AG09309 (cell line): ENCODE measurements around the gene EML6.

ENCODE experiments used
- DNase-seq: peaks from one replicate; pipeline ENCODE4 v3.0.0-alpha.2; 2010; ENCODE audit warnings: low read depth
- H3K4me3 ChIP-seq: 2 replicates; pipeline ENCODE4 v1.5.1; 2011; ENCODE audit warnings: mild to moderate bottlenecking, low read depth, low read length, moderate library complexity; ENCODE audit not compliant: control insufficient read depth
- TF ChIP-seq, protein P1 (sequence below): IDR thresholded peaks from 2 replicates; pipeline ENCODE4 v1.5.1; 2011; ENCODE audit warnings: mild to moderate bottlenecking, low read depth, low read length, inconsistent platforms; ENCODE audit not compliant: insufficient read depth, control insufficient read depth; ENCODE audit errors: missing control alignments

The EML6 gene

DNA sequence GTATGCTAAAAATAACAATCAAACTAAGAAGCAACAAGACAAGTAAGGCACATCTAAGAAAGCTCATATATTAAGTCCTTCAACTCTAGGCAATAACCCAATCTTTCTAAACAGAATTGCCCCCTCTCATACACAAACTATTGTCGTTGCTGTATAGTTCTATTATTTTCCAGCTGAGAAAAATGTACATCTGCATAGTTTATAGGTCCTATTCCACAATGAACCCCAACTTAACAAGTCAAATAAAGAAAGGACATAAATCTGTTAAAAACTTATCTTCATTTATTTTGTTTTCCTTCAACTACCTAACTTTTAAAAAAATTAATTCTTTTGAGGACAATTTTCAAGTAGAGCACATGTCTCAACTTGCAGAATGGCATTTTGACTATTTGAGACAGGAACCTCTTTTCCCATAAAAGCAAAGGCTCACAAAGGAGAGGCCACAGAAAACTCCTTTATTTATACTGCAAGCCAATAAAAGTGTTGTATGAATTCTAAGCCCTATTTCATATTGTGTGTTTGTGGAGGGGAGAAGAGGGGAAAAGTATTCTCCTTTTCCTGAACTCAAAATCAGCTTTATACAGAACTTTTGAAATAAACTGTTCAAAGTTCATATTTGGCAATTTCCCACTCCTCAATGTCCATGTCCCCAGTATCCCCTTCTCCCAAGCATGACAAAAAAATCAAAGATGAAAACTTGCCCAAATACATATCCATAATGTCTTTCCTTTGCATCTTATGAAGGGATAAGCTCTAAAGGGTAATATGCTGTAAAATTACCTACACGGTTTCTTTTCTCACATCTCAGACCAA lies 289.4 kb downstream of the EML6 start:
- TF ChIP-seq, protein P1, sequence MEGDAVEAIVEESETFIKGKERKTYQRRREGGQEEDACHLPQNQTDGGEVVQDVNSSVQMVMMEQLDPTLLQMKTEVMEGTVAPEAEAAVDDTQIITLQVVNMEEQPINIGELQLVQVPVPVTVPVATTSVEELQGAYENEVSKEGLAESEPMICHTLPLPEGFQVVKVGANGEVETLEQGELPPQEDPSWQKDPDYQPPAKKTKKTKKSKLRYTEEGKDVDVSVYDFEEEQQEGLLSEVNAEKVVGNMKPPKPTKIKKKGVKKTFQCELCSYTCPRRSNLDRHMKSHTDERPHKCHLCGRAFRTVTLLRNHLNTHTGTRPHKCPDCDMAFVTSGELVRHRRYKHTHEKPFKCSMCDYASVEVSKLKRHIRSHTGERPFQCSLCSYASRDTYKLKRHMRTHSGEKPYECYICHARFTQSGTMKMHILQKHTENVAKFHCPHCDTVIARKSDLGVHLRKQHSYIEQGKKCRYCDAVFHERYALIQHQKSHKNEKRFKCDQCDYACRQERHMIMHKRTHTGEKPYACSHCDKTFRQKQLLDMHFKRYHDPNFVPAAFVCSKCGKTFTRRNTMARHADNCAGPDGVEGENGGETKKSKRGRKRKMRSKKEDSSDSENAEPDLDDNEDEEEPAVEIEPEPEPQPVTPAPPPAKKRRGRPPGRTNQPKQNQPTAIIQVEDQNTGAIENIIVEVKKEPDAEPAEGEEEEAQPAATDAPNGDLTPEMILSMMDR, result no peak
- DNase-seq, result no peak
- no peak overlapping the region for H3K4me3 ChIP-seq

DNA sequence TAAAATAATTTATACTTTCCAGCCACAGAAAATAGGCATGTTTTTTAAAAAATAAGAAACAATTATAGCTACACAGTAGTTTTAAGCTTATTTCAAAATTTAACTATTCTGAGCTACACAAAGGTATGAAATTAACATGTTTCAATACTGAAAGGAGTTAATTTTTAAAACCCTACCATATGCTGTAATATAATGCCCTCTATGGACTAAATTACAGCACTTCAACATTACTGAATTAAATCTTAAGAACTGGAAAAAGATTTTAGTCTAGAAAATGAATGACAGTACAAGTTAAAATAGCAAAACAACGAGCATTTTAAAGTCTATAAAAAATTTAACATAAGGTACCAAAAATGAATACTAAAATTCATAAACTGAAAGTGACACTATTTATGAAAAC lies 290.5 kb downstream of the EML6 start:
- no peak overlapping the region for H3K4me3 ChIP-seq
- DNase-seq, result no peak
- TF ChIP-seq, protein P1, result no peak

DNA sequence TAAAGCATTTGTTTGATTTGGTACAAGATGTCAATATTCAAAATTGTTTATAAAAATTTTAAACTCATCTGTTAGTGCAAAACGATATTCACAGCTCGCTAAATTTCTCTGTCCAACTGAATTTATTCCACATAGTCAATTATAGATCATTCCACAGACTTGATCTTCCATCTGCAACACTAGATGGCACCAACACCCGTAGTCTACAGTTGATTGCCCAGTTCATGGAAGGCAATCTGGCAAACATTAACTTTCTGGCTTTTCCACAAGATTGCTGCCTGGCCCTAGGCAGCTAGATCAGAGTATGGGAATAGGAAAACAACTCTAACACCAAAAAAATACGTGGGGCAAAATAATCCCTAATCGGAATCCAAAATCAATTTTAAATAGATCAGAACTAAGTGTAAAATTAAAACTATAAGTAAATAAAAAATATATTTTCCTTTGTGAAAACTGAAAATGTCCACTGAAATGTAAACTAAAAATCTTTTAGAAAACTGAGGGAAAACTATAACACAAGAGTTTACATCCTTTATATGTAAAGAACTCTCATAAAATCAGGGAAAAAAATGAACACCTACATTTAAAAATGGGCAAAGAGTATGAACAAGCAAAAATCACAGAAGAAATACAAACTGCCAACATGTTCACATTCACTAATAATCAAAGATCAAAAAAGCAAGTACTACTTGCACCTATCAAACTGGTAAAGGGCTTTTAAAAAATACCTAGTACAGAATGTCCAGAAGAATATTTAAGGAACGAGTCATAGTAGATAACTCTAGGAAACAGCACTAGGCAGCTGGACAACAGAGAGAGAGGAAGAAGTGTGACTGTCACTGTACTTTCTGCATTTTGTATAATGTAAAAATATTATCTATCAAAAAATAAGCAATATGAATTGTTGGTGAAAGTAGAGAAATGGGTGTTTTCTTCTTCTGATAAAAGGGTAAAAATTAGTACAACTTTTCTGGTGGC lies 291.8 kb downstream of the EML6 start:
- peak; percentile 59 for DNase-seq
- H3K4me3 ChIP-seq, result no peak overlapping the region
- TF ChIP-seq, protein P1, result peak; percentile 70

DNA sequence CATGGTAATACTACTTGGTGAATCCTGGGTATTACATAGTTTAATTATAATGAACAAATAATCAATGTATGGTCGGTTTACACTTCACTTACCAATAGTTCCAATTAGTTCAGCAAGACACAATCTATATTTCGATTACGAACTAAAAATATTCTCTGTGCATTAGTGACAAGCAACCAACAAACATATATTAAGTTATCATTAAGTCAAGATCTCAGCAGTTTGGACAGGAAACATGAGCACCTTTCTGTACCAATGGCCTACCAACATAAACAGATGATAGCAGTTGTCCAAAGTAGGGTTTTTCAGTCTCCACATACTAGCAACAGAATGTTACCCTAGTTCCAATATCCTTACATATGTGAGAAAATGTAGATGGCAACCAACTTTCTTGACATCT lies 294.0 kb downstream of the EML6 start:
- no peak overlapping the region for H3K4me3 ChIP-seq
- TF ChIP-seq, protein P1, result no peak
- DNase-seq, result no peak

DNA sequence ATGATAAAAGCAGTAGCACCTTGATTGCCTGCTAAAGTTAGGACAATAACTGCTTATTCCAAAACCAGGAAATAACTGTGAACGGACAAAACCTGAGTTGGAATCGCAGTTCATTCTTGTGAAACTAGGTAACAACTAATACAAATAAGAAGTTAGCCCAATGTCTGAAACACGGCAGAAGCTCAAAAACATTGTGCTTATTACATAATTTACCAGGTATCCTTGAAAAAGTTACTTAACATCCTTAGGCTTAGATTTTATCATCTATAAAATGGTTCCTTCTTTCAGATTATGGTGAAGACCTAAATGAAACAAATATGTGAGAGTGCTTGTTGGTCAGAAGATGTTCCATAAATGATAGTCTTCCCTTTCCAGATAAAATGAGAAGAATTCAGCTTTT lies 294.4 kb downstream of the EML6 start:
- no peak for DNase-seq
- TF ChIP-seq, protein P1, result no peak
- H3K4me3 ChIP-seq, result no peak overlapping the region

DNA sequence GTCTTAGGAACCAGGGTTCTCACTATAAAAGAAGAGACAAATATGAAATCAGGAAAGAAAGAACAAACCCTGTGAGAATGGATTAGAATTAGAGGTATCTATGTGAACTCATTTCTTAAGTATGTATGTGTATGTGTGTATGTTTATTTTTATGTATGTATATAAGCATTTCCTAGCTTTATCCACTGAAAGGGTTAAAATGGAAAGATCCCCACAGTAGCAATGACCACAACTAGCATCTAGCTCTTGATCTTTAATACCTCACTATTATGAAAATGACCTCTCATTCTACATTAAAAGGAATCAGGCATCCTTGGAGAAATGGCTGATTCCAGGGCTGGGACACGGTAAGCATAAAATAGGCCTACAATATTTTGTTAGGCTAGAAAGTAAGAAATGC lies 295.2 kb downstream of the EML6 start:
- no peak overlapping the region for H3K4me3 ChIP-seq
- TF ChIP-seq, protein P1, result no peak
- no peak for DNase-seq
